SHP77 treated with DMSO at 0.1 percent for 48 hours (cell line): ENCODE data around the gene RGS6.
"Not testable (repeated sequence)": the region's sequence is repeated elsewhere in the genome, so short reads cannot be mapped to it uniquely, and the experiment has no call there.

Source experiments
- DNase-seq: peaks from one replicate; lab custom pipeline; 2025; lab: John Stamatoyannopoulos, UW

The RGS6 gene

DNA sequence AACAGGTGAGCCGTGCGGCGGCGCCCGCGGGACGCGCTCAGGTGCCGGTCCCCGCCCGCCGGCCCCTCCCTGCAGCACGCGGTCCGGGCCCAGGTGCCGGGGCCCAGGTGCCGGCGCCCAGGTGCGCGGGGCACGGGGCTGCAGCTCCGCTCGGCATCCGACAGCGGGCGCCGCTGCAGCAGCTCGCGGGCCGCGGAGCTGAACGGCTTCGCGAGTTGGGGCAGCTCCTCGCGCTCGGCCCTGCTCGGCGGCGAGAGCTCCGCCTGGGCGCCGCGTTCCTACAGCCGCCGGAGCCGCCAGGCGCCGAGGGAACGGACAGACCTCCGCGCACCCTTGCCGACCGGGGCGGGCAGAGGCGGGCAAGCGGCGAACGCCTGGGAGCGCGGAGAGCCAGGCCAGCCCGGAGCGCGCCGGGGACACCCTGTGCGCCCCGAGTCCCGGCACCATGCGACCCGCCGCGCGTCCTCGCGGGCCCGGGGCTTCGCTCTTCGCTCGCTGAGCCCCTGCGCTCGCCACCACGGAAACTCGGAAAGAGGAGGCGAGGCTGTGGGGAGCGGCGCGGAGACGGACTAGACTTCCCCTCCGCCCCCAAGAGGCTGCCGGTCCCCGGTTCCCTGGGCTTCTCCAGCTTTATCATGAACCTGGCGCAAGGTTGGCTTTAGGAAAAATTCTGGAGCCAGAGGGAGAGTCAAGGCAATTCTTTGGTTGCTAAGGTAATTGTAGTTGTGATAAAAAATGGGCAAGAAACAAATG is at the start of gene RGS6:
Gene RGS6, plus strand, starts transcription at position 201 of the 753 bp plus-strand sequence.
- no peak for DNase-seq

DNA sequence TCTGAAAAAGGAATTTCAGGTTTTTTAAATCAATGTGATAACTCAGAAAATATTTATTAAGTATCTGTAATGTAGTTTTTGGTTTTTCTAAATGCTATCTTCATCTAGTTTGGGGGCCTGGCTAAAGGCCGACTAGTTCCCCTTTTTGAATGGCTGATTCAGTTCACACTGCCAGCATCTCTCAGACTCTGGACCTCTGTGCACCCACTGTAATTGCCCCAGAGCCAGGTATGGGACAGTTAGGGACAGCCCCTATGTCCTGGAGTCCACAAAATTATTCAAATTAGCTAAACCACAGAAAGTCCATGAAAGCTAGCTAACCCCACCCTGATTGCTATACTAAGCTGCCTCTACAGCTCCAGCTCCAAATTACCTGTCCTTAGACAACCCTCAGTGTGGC is 49.1 kb upstream of the RGS6 start:
- DNase-seq = no peak

DNA sequence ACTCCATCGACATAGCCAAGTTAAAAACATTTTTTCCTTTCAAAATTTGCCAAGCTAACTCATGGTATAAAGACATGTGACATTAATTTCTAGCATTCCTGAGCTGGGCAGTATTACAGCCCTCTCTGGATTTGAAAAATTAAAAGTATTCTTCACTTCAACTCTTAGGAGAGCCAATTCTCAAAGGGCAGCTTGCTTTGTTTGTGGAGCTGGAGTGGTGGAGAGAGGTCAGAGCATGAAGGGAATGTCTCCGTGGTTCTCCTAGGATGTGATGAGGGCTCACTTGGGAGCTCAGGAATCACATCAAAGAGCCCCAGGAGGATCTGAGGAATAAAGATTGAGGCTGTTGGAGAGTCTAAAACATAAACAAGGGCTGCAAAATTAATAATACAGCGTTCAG is 46.9 kb upstream of the RGS6 start:
- no peak for DNase-seq

DNA sequence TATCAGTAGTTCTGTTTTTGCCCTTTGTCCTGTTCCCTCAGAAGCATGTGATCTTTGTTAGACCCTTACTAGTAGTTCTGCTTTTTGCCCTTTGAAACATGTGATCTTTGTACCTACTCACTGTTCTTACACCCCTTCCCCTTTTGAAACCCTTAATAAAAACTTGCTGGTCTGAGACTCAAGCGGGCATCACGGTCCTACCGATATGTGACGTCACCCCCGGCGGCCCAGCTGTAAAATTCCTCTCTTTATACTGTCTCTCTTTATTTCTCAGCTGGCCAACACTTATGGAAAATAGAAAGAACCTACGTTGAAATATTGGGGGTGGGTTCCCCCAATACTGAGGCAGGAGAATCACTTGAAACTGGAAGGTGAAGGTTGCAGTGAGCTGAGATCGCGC is 44.4 kb upstream of the RGS6 start:
- not testable (repeated sequence) for DNase-seq

DNA sequence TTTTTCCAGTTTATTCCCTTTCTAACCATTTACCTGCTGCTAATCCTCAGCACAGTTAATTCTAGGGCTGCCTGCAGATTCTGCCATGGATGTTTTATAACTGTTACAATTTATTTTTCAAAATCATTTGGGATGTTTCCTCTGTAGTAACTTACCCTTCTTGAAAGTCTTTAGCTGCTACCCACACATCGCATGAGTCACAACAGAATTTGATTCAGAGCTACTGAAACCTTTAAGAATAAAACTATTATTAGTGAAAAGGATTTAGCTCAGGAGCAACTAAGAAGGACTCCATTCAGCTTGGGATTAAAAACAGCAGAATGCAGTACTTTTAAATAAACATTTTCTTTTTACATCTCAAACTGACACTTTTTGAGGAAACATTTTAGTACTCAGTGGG is 41.7 kb upstream of the RGS6 start:
- no peak for DNase-seq

DNA sequence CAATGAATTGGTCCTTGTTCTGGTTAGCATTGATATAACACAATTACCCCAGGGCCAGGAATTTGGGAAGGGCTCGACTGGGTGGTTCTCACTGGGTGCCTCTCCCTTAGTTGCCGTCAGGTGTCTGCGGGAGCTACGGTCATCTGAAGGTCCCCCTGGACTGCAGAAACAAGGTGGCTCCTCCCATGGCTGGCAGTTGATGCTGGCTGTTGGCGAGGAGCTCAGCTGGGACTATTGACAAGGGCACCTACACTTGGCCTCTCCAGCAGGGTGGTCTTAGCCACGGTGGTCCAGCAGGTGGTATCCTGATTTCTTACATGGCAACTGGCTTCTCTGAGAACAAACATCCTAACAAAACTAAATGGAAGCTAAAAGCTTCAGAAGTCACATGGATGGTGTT is 41.0 kb upstream of the RGS6 start:
- no peak for DNase-seq

DNA sequence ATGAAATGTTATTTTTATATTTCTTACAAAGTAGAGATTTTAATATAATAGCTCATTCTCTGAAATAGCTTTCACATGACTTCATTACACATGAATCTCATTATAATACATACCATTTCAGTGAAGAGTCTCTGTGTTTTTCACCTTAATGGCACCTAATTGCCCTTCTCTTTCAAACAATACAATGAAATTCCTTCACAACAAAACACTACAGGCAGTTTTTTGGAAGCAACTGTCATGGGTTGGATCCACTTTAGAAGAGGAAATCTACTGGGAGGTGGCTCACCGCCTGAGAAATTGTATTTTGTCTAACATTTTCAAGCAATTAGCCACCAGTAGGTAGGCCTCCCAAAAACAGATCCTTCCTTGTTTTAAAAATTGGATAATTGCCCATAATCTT is 40.3 kb upstream of the RGS6 start:
- DNase-seq = no peak

DNA sequence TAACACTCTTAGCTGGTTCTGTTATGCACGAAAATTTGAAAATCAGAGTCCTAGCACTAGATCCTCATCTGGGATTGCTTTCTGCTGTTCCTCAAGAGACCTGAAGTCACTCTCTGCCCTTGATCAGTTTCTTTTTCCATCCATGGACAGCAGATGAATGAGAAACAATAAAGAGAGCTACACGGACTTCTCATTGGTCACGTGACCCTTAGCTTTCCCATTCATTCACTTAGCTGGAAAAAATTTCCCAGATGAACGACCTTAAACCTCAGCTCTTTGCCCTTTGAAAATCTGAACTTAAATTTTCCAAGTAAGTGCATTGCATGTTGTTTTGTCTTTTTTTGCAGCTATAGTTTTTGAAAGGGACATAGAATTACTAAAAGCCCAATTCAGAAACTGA is 27.2 kb upstream of the RGS6 start:
- DNase-seq = no peak

DNA sequence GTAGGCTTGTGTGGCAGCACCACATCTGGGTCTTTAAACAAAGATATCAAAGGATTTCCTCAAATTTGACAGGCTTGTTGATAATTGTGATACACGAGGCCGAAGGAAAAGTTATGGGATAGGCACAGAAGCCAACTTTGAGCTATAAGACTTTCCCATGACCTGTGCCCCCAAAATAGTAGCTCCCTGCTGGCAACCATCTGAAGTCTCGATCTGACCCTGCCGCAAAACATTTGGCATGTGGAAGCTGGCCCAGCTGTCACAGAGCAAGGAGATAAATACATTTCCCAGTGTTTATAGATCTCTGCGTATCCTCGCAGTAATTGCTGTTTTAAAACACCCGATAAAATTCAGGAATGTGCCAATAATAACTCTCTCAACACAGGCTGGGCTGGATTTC is 26.4 kb upstream of the RGS6 start:
- DNase-seq = no peak

DNA sequence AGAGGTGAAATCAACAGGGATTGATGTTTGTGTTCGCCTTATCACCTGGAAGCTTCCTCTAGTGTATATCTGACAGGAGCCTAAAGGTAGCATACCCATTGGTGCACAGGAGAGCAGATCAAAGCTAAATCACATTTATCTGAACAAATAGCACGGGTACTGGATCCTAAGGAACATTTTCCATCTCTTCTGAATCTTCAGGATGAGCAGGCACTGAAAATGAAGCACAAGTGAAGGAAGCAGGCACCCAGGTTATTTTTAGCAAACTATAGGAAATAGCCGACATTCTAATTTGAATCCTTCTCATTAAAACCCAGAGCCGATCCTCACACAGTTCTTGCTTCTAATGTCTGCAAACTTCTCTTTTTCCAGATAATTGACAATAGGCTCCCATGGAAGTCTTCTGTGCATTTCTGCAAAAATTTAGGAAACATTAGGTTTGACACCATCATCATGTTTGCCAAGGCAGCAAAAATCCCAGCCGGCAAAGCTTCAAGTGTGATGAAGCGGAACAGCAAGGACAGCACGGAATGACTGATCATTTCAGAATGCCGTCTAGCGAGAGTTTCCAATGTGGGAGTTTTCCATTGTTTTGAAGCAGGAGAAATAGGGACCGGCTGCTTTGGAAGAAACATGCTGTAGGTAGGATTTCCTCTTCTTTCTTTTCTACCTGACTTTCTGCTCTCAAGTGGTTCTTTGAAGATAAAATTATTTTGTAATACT is 24.3 kb upstream of the RGS6 start:
- no peak for DNase-seq

DNA sequence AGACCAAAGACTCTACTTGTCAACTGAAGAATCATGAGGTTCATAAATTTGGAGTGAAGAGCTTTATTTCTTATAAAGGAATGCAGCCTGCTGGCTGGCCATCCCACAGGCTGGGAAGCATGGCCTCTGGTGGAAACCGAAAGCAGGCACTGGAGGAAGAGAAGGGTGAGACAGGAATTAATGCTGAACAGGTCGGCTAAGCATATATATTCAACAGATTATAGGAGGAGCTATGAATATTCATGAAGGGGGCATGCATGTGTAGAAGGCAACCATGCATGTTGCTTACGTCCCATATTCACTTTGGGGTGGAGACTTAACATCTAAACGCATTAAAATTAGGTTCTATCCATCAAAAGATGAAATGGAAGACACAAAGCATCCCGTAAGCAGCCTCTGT is 20.6 kb upstream of the RGS6 start:
- DNase-seq = no peak

DNA sequence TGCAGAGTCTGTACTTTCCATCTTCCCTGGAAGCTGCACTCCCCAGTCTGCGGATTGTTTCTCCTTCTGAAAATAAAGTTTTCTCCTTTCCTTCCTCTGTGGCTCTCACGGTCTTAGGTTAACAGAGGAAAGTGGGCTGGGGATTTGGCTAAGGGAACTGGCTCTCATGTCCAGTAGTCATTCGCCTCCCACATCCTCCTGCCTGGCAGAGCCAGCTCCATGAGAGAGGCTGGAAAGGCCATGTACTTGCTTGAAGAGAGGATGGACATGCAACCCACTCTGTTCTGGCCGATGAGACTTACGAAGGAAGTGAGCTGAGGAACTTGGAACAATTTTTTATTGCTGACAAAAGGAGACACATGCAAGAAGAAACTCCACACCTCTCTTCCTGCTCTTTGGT is 18.9 kb upstream of the RGS6 start:
- no peak for DNase-seq

DNA sequence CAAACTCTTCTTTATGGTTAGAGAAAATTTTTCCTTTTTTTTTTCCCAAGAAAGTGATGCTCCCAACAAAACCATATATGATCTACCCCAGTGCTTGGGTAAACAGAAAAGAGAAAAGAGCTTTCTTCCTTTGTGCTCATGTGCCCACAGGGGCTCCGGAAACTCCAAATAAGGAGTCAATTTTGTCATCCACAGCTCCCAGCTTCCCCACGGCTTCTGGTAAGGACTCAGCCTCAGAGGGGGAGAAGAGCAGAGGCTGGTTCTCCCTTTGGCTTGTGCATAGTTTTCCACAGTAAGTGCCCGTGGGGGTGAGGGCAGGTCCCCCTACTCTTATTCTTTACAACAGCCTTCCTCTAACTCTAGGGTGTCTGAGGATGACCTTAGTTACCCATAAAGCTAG is 13.3 kb upstream of the RGS6 start:
- no peak for DNase-seq

DNA sequence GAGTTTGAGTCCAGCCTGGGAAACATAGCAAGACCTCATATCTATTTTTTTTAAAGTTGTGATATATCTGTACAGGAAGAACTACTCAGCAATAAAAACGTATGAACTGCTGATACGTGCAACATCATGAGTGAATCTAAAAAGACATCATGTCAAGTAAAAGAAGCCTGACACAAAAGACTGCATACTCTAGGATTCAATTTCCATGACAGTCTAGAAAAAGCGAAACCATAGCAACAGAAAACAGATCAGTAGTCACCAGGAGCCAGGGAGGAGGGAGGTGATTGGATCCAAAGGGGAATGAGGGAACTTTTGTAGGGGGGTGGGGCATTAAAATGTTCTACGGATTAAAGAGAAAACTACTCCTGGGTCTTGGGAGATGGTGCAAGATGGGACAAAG is 8.7 kb upstream of the RGS6 start:
- DNase-seq = no peak

DNA sequence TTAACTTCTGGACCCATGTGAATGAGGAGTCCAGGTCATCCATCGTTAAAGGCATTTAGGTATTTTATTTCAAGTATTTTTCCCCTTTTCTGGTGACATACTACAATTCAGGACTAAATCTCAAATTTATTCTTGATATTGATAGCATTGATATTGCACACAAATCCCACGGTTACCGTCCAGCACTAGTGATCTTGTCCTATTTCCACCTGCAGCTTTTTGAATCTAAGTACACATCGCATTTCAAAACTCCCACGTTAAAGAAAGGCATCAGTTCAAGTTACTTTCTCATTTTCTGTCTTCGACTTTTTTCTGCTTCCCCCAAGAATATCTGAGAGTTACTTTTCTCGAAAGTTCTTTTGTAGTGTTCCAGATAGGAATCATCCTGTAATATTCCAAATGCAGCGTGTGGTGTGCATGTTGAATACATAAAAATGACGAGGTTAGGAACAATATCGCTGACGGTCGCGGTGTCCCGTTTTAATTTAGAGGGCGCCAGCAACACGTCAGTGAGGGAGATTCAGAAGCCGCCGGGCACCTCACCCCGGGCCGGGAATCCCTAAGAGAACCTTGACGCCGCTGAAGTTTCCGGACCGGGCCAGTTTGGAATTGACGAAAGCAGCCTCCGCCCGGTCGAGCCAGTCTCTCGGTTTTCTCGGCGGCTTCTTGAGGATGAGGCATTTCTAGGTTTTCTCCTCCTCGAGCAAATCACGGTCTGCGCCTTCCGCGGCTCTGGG is 569 bp upstream of the RGS6 start:
- no peak for DNase-seq

DNA sequence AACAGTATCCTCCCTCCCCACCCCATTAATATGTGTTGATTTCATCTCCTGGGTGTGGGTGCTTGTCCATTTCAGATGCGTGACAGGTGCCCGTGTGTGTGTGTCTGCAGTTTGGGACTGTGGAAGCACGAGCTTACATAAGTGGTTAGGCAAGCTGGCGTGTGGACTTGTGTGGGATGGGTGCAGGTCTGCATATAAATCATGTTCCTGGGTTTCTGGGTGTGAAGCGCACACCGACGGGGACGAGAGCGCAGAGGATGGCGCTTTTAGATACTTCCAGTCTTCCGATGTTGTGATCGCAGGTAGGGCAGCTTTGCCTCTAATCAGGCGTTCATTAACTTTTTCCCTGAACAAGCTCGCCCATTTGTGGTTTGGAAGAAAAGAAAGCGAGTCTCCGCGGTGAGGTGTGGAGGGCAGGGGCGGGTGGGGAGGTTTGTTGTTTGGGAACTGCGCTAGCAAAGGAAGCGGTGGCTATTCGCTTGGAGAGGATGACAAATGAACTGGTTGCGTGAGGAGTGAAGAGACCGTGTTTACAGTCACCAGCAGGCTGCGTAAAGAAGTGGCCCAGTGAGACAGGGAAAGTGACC is 865 bp downstream of the RGS6 start:
- DNase-seq = no peak

DNA sequence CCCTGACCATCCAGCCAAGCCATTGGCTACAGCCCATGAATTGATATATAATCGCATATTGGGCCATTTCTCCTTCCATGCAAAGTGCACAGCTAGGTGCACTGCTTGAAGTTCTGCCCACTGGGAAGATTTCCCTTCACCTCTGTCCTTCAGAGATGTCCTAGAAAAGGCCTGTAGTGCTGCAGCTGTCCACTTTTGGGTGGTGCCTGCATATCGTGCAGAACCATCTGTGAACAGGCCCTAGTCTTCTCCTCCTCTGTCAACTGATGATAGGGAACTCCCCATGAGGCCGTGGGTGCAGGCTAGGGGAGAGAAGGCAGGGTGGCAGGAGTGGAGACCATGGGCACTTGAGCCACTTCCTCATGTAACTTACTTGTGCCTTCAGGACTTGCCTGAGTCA is 6.0 kb downstream of the RGS6 start:
- not testable (repeated sequence) for DNase-seq

DNA sequence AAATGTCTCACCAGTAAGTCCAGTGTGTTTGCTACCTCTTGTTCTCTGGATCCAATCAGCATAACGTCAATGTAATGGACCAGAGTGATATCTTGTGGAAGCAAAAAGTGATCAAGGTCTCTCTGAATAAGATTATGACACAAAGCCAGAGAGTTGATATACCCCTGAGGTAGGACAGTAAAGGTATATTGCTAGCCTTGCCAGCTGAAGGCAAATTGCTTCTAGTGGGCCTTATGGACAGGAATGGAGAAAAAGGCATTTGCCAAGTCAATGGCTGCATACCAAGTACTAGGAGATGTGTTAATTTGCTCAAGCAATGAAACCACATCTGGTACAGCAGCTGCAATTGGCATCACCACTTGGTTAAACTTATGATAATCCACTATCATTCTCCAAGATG is 7.1 kb downstream of the RGS6 start:
- DNase-seq = not testable (repeated sequence)

DNA sequence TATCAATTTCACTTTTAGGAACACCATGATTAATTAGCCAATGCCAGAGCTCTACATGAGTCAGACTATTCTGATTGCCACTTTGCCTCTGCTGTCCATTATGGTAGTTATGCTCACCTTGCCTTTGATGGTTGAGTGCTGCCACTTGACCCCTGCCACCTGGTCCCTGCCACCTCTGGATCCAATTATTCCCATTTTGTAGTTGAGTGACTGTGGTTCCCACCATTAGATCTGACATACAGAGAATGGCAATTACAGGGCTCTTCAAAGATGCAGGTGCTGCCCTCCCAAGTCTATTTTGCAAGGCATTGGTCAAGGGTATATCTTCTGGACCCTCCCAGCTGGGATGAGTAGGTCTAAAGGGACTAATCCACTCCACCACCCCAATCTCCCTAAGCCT is 8.3 kb downstream of the RGS6 start:
- not testable (repeated sequence) for DNase-seq

DNA sequence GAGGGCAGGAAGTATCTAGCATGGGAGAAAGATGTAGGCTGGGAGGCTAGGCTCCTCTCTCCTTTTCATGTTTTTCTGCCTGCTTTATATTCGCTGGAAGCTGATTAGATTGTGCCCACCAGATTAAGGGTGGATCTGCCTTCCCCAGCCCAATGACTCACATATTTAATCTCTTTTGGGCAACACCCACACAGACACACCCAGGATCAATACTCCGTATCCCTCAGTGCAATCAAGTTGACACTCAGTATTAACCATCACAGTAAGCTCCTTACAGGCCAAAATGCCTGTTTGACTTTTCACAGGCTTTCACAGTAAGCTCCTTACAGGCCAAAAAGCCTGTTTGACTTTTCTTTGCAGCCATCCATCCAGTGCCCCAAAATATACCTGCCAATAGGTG is 9.4 kb downstream of the RGS6 start:
- DNase-seq = not testable (repeated sequence)

DNA sequence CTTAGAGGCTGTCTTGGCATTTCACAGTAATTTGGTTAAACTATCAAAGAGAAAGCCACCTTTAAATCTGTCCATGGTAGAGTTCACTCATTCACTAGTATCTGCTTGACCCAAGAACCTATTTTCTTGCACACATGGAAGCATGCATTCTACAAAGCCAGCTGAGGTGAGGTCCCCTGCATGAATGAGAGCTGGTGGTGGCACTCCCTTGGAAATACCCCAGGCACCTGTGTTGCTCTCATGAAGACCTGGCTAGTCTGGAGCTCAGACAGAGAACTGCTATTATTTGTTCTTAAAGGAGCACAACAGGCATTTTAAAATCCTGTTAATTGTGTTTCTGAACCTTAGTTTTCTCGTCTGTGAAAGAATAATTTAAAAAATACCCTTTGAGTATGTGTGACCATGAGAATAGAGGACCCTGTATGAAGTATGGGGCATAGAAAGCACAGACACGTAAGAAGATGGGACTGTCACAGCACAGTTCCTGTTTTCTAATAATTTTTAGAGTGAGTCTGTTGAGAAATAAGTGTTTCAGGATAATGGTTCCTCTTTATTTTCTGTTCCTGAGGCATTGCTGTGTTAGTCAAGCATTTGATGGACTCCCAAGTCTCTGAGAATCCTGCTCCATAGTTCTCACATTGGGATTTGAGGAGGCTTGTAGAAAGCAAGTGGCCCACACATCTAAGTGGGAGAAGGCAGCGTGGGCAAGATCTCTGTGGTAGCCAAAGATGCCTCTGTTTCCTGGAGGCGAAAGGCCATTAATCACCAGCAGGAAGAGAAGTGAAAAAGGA is 10.9 kb downstream of the RGS6 start:
- DNase-seq = no peak

DNA sequence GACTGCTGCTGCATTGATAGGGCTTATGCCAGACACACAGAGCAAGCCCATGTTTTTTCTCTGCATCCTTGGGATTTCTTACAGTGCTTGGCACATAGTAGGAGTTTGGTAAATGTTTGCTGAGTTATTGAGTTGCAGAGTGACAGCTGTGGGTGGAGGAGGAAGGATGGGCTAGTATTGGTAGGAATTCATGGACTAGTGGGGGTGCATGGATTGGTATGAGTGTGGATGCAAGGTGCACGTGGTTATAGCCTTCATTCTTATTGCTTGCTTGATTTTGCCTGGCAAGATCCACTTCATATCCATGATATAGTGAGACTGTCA is 11.4 kb downstream of the RGS6 start:
- DNase-seq = no peak
